ENCODE results near the gene BAIAP3. TPM values are rescaled to one million over a fixed set of nuclear protein-coding genes. Genes with fewer than 3 reads are reported as not detected.

Gene BAIAP3
- total RNA-seq, 1 experiment from 2014 or later = 6.8 TPM

DNA sequence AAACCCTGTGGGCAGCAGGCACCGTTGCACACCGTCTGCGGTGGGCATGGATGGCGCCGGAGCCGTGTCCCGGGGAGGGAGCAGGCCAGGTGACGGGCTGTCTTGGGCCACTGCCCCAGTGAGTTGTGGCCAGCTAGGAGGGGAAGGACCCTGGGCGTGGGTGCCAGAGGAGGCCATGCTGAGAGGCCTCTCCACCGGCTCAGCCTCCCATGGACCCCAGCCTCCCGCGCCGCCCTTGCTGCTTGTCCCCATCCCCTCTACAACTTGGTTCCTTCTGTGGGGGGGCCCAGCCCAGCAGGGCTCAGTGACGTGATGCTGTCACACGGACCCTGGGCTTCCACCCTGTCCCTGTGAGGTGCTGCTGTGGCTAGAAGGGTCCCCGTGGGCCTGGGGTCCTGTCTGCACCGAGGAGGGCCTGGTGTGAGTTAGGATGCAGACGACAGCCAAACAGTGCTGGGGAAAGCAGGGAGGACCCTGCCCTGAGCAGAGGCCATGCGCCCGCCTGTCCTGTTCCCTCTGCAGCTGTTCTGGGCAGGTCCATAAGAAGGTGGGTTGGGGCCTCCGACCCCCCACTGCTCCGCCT is 12.7 kb upstream of the BAIAP3 start:
- H3K18ac ChIP-seq (ENCODE audit: insufficient read length, low read depth, low read length) = no peak overlapping the region
- DNase-seq = no peak
- no CpG with 5 or more reads among the region's 22 CpGs for WGBS (ENCODE audit: extremely low coverage, insufficient read length, low lambda C conversion rate)
- H3K36me3 Mint-ChIP-seq (ENCODE audit: insufficient read depth in 1 of 3, low read depth in 3 of 3) = peaks cover 45 to 90% (median 72%) of the 10 kb centered on the region in 3 experiments
- H3K4me1 Mint-ChIP-seq = peaks cover 0 to 4% of the 10 kb centered on the region in 2 experiments; a peak in 1 of 4 replicates
- no peak overlapping the region for H2AFZ ChIP-seq (ENCODE audit: low read length)
- no peak overlapping the region for H4K8ac ChIP-seq (replicated peaks; ENCODE audit: insufficient read length, low read depth, low read length)
- H3K56ac ChIP-seq (ENCODE audit: insufficient read length, low read depth, low read length) = no peak overlapping the region
- H3K9me3 Mint-ChIP-seq = no peaks in the 10 kb centered on the region
- TF ChIP-seq CTCF (conservative IDR thresholded peaks at IDR 0.05) = no peak
- H2BK120ac ChIP-seq (ENCODE audit: low read depth, low read length, poor library complexity, severe bottlenecking) = no peak overlapping the region
- H3K79me1 ChIP-seq (ENCODE audit: insufficient read depth, low read depth, low read length, poor library complexity, severe bottlenecking) = no peaks in the 10 kb centered on the region
- no peaks in the 10 kb centered on the region for H4K20me1 ChIP-seq (ENCODE audit: control insufficient read depth, insufficient read depth, insufficient read length)
- H3K4me3 Mint-ChIP-seq = no peak overlapping the region
- H2AK5ac ChIP-seq (ENCODE audit: insufficient read length, low read length) = no peak overlapping the region
- H3K27me3 ChIP-seq (ENCODE audit: insufficient read depth, low read length) = no peaks in the 10 kb centered on the region
- no peaks in the 10 kb centered on the region for H3K23me2 ChIP-seq (ENCODE audit: insufficient read length, low read depth, low read length, poor library complexity, severe bottlenecking)
- peaks cover 2% of the 10 kb centered on the region; the same call in 1 of the 2 replicates for H3K79me2 ChIP-seq (ENCODE audit: insufficient read depth, low read length)
- H3K4ac ChIP-seq (ENCODE audit: low read depth, low read length) = no peak overlapping the region
- no peak overlapping the region for H3T11ph ChIP-seq (ENCODE audit: low read length)
- no peaks in the 10 kb centered on the region for H3K4me1 ChIP-seq (ENCODE audit: insufficient read depth, low read length)
- no peak overlapping the region for H3K14ac ChIP-seq (ENCODE audit: insufficient read depth, low read length)
- H2BK12ac ChIP-seq (ENCODE audit: insufficient read length, low read depth, low read length) = no peak overlapping the region
- H3K27ac Mint-ChIP-seq = peak overlapping the region in 1 of 3 experiments; percentile 15; a peak in 1 of 7 replicates
- H4K5ac ChIP-seq (ENCODE audit: insufficient read length, low read depth, low read length) = no peak overlapping the region
- no peak overlapping the region for H2BK5ac ChIP-seq (ENCODE audit: insufficient read length, low read length)
- H3K27me3 Mint-ChIP-seq (ENCODE audit: low read depth) = no peaks in the 10 kb centered on the region
- H3K27ac ChIP-seq (ENCODE audit: insufficient read length, low read depth, low read length) = no peak overlapping the region
- H3K4me2 ChIP-seq (ENCODE audit: insufficient read depth, insufficient read length, low read length) = no peak overlapping the region
- H4K91ac ChIP-seq (ENCODE audit: insufficient read length, low read depth, low read length) = no peak overlapping the region
- no peak overlapping the region for H2BK20ac ChIP-seq (ENCODE audit: low read depth, low read length, poor library complexity, severe bottlenecking)
- no peak overlapping the region for H3K23ac ChIP-seq (ENCODE audit: insufficient read length, low read depth, low read length)
- H2BK15ac ChIP-seq (ENCODE audit: low read depth, low read length) = no peak overlapping the region
- H3K9ac ChIP-seq (ENCODE audit: extremely low read depth, insufficient read length, low read length) = no peak overlapping the region
- H3K9me3 ChIP-seq (ENCODE audit: control insufficient read depth, low read depth, low read length) = no peaks in the 10 kb centered on the region

Data from H9 (cell line).